Endodermal cell (in vitro differentiated cells): ENCODE measurements around the gene USP50. TPM values are rescaled to one million over a fixed set of nuclear protein-coding genes. Genes with fewer than 3 reads are reported as not detected.

Source experiments
- DNase-seq: peaks from one replicate; pipeline ENCODE4 v3.0.0-alpha.2; 2017
- H3K27ac ChIP-seq: 2 replicates; pipeline ENCODE4 v1.5.1; 2013; ENCODE audit warnings: mild to moderate bottlenecking, low read depth, low read length, moderate library complexity
- H3K27me3 ChIP-seq: 2 replicates; pipeline ENCODE4 v1.6.1; 2013; ENCODE audit warnings: mild to moderate bottlenecking, low read length, moderate library complexity; ENCODE audit not compliant: insufficient read depth, control insufficient read depth, poor library complexity, severe bottlenecking
- H3K36me3 ChIP-seq: 2 replicates; pipeline ENCODE4 v1.7.0; 2013; ENCODE audit warnings: mild to moderate bottlenecking, low read length, moderate library complexity; ENCODE audit not compliant: control insufficient read depth, insufficient read depth
- H3K4me1 ChIP-seq: one replicate; pipeline ENCODE4 v1.7.0; 2013; ENCODE audit warnings: low read length; ENCODE audit not compliant: control insufficient read depth, insufficient read depth
- H3K4me3 ChIP-seq: 2 replicates; pipeline ENCODE4 v1.5.1; 2013; ENCODE audit warnings: mild to moderate bottlenecking, low read length, moderate library complexity
- H3K9ac ChIP-seq: 2 replicates; pipeline ENCODE4 v1.6.1; 2013; ENCODE audit warnings: mild to moderate bottlenecking, low read length, moderate library complexity; ENCODE audit not compliant: poor library complexity, severe bottlenecking; ENCODE audit errors: extremely low read depth
- H3K9me3 ChIP-seq: 2 replicates; pipeline ENCODE4 v1.6.1; 2013; ENCODE audit warnings: mild to moderate bottlenecking, low read length, moderate library complexity; ENCODE audit not compliant: control insufficient read depth
- H3K27ac Mint-ChIP-seq: 2 replicates; pipeline ENCODE4 v1.8.0; 2020; ENCODE audit warnings: mixed read lengths
- H3K27me3 Mint-ChIP-seq: 2 replicates; pipeline ENCODE4 v1.8.0; 2021; ENCODE audit warnings: mild to moderate bottlenecking, mixed read lengths; ENCODE audit not compliant: insufficient read depth
- H3K36me3 Mint-ChIP-seq: 2 replicates; pipeline ENCODE4 v1.8.0; 2020; ENCODE audit warnings: low read depth, mixed read lengths
- H3K4me1 Mint-ChIP-seq: 2 replicates; pipeline ENCODE4 v1.8.0; 2020; ENCODE audit warnings: mixed read lengths
- H3K4me3 Mint-ChIP-seq: 2 replicates; pipeline ENCODE4 v1.8.0; 2020; ENCODE audit warnings: mild to moderate bottlenecking, moderate library complexity, mixed read lengths
- H3K9me3 Mint-ChIP-seq: 2 replicates; pipeline ENCODE4 v1.8.0; 2020; ENCODE audit warnings: mild to moderate bottlenecking, mixed read lengths
- WGBS, 2 experiments: methylation state at CpG; one replicate each; pipeline versions ENCODE4 v1.1.5 to v1.1.7; 2013; ENCODE audit warnings: missing lambda C conversion rate in 2 of 2, mixed read lengths in 1 of 2; ENCODE audit not compliant: insufficient coverage in 1 of 2, insufficient read length in 1 of 2; 5-methylcytosine and 5-hydroxymethylcytosine counted together
- total RNA-seq, 2 donors: library from RNA; stranded (reverse); fragmentation: NEBNext Ultra II Directional in 1 of 2; extraction: Animal tissue kit (Norgen Biotek cat#: 25700) in 1 of 2; gene quantifications; 2 replicates in 1 of 2; 3 replicates in 1 of 2; pipeline ENCODE4 v1.2.1, GENCODE V29; 2021
- TF ChIP-seq, protein P1 (sequence below): fragments of 200-600 bp; sonication (generic); conservative IDR thresholded peaks from 2 replicates; pipeline ENCODE4 v1.5.0; 2021; ENCODE audit warnings: antibody characterized with exemption, mild to moderate bottlenecking

Gene USP50
- total RNA-seq, 2 donors from 2014 or later: 2.1 to 4.6 TPM

DNA sequence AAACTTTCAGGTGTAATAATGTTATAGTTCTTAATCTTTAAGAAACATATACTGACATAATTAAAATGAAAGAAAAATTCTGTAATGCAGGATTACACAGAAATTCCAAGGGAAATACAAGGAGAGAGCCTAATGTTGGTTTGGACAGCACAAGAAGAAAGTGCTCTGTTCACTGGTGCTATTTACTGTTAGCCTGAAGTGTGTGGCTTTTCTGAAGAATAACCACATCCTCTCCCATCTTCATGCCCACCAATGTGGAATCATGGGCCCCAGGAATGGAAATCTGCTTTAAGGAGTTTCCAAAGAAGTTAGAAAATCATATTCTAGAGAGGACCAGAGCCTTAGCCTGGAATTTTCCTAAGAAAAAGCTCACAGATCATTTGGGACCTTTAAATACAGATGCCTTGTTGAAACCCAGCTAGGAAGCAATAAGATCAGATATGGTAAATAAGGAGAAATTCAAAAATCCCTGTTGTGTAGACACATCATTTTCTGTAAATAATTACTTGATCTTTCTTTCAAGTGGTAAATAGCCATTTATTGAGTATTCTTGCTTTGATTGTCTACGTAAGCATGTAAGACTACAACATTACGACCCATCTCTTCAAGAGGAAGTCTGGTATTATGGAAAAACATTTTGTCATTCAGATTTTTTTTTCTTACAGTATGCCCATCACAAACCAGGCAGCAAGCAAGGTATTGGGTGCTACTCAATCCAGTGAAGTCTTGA, 10.3 kb upstream of the USP50 start:
- H3K36me3 Mint-ChIP-seq: peaks cover 22% of the 10 kb centered on the region
- Histone ChIP-seq H3K27ac (no peak overlapping the region), H3K4me1 (no peaks in the 10 kb centered on the region), H3K27me3 (no peaks in the 10 kb centered on the region), H3K9ac (no peak overlapping the region), H3K4me3 (no peak overlapping the region), H3K9me3 (no peaks in the 10 kb centered on the region), H3K36me3 (peaks cover 34% of the 10 kb centered on the region)
- no peak for DNase-seq
- no peaks in the 10 kb centered on the region for H3K9me3 Mint-ChIP-seq
- H3K4me3 Mint-ChIP-seq: no peak overlapping the region
- H3K4me1 Mint-ChIP-seq: no peaks in the 10 kb centered on the region
- H3K27me3 Mint-ChIP-seq: no peaks in the 10 kb centered on the region
- 92 to 94% methylated on average over 2 of the region's 2 CpGs for WGBS, 2 experiments
- TF ChIP-seq, protein P1, sequence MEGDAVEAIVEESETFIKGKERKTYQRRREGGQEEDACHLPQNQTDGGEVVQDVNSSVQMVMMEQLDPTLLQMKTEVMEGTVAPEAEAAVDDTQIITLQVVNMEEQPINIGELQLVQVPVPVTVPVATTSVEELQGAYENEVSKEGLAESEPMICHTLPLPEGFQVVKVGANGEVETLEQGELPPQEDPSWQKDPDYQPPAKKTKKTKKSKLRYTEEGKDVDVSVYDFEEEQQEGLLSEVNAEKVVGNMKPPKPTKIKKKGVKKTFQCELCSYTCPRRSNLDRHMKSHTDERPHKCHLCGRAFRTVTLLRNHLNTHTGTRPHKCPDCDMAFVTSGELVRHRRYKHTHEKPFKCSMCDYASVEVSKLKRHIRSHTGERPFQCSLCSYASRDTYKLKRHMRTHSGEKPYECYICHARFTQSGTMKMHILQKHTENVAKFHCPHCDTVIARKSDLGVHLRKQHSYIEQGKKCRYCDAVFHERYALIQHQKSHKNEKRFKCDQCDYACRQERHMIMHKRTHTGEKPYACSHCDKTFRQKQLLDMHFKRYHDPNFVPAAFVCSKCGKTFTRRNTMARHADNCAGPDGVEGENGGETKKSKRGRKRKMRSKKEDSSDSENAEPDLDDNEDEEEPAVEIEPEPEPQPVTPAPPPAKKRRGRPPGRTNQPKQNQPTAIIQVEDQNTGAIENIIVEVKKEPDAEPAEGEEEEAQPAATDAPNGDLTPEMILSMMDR: no peak
- H3K27ac Mint-ChIP-seq: no peak overlapping the region

DNA sequence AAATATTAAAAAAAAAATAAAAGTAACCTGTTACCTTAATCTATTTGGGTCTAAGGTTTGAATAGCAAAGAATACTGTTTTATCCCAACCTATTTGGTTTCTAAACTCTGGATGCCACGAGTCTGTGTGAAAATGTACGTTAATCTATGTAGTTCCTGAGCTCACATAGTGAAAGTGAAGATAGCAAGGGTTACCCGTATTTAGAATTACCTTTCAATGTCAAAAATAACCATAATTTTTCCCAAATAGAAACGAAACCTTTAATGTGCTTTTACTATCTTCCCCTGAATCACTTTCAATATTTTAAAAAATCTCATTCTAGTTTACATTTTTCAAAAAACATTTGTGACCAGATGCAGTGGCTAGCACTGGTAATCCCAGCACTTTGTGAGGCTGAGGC, 5.8 kb upstream of the USP50 start:
- H3K36me3 Mint-ChIP-seq: peaks cover 9% of the 10 kb centered on the region
- DNase-seq: no peak
- H3K27me3 ChIP-seq: no peaks in the 10 kb centered on the region
- no peaks in the 10 kb centered on the region for H3K4me1 Mint-ChIP-seq
- no peak overlapping the region for H3K27ac Mint-ChIP-seq
- no peak overlapping the region for H3K27ac ChIP-seq
- H3K9me3 Mint-ChIP-seq: no peaks in the 10 kb centered on the region
- H3K9me3 ChIP-seq: no peaks in the 10 kb centered on the region
- H3K4me3 ChIP-seq: no peak overlapping the region
- H3K4me3 Mint-ChIP-seq: no peak overlapping the region
- no peak overlapping the region for H3K9ac ChIP-seq
- 84 to 90% methylated on average over 2 to 4 of the region's 4 CpGs for WGBS, 2 experiments
- TF ChIP-seq, protein P1: no peak
- H3K36me3 ChIP-seq: no peaks in the 10 kb centered on the region
- H3K4me1 ChIP-seq: no peaks in the 10 kb centered on the region
- no peaks in the 10 kb centered on the region for H3K27me3 Mint-ChIP-seq

DNA sequence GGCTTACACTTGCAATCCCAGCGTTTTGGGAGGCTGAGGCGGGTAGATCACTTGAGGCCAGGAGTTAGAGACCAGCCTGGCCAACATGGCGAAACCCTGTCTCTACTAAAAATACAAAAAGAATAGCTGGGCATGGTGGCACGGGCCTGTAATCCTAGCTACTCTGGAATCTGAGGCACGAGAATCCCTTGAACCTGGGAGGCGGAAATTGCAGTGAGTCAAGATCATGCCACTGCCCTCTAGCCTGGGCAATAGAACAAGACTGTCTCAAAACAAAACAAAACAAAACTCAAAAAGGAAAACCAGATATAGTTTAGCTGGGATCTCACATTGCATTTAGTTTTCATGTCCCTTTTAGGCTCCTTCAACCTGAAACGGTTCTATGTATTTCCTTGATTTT, 2.9 kb upstream of the USP50 start:
- no peak overlapping the region for H3K27ac Mint-ChIP-seq
- no peak overlapping the region for H3K9ac ChIP-seq
- 85 to 92% methylated on average over 7 of the region's 7 CpGs for WGBS, 2 experiments
- H3K4me1 ChIP-seq: peaks cover 4% of the 10 kb centered on the region
- no peaks in the 10 kb centered on the region for H3K27me3 Mint-ChIP-seq
- H3K36me3 ChIP-seq: no peaks in the 10 kb centered on the region
- no peaks in the 10 kb centered on the region for H3K9me3 ChIP-seq
- H3K4me1 Mint-ChIP-seq: peaks cover 3% of the 10 kb centered on the region
- H3K4me3 ChIP-seq: no peak overlapping the region
- DNase-seq: no peak
- H3K9me3 Mint-ChIP-seq: no peaks in the 10 kb centered on the region
- no peak overlapping the region for H3K4me3 Mint-ChIP-seq
- TF ChIP-seq, protein P1: no peak
- H3K27me3 ChIP-seq: no peaks in the 10 kb centered on the region
- H3K27ac ChIP-seq: no peak overlapping the region
- H3K36me3 Mint-ChIP-seq: no peaks in the 10 kb centered on the region
